WTC11 (cell line): ENCODE data around the gene DALRD3. TPM values are rescaled to one million over a fixed set of nuclear protein-coding genes. Genes with fewer than 3 reads are reported as not detected.

ENCODE experiments used
- ATF2 ChIP-seq: sonication (generic); formaldehyde crosslinking; IDR thresholded peaks from 2 replicates; pipeline ENCODE4 v1.8.1; 2022; ENCODE audit warnings: low read depth, missing genetic modification reagents, borderline replicate concordance
- CREM ChIP-seq: sonication (generic); formaldehyde crosslinking; IDR thresholded peaks from 2 replicates; pipeline ENCODE4 v1.8.1; 2022; ENCODE audit warnings: mild to moderate bottlenecking, missing genetic modification reagents, moderate library complexity
- E2F1 ChIP-seq: sonication (generic); formaldehyde crosslinking; IDR thresholded peaks from 2 replicates; pipeline ENCODE4 v1.8.0; 2022; ENCODE audit warnings: mild to moderate bottlenecking, missing genetic modification reagents
- E2F4 ChIP-seq: sonication (generic); formaldehyde crosslinking; IDR thresholded peaks from 2 replicates; pipeline ENCODE4 v1.8.1; 2022; ENCODE audit warnings: low read depth, mild to moderate bottlenecking, moderate library complexity, missing genetic modification reagents, borderline replicate concordance
- FOXK1 ChIP-seq: sonication (generic); formaldehyde crosslinking; IDR thresholded peaks from 2 replicates; pipeline ENCODE4 v1.8.0; 2022; ENCODE audit warnings: mild to moderate bottlenecking, moderate library complexity, missing genetic modification reagents
- FOXP1 ChIP-seq: sonication (generic); formaldehyde crosslinking; IDR thresholded peaks from 2 replicates; pipeline ENCODE4 v1.8.0; 2022; ENCODE audit warnings: missing genetic modification reagents, mild to moderate bottlenecking, moderate library complexity, borderline replicate concordance
- GTF2I ChIP-seq: fragments of 250-450 bp; sonication (Bioruptor Pico); conservative IDR thresholded peaks from 2 replicates; pipeline ENCODE4 v1.4.0; 2021; ENCODE audit warnings: mild to moderate bottlenecking
- KAT7 ChIP-seq: sonication (generic); formaldehyde crosslinking; IDR thresholded peaks from 2 replicates; pipeline ENCODE4 v1.8.1; 2023; ENCODE audit warnings: missing genetic modification reagents, mild to moderate bottlenecking, borderline replicate concordance
- MYBL2 ChIP-seq: sonication (generic); formaldehyde crosslinking; IDR thresholded peaks from 2 replicates; pipeline ENCODE4 v1.8.1; 2023; ENCODE audit warnings: mild to moderate bottlenecking, moderate library complexity, missing genetic modification reagents
- SMAD3 ChIP-seq: sonication (generic); formaldehyde crosslinking; IDR thresholded peaks from 2 replicates; pipeline ENCODE4 v1.8.0; 2022; ENCODE audit warnings: missing genetic modification reagents, mild to moderate bottlenecking, borderline replicate concordance
- ZBTB21 ChIP-seq: sonication (generic); formaldehyde crosslinking; IDR thresholded peaks from 2 replicates; pipeline ENCODE4 v1.8.1; 2023; ENCODE audit warnings: mild to moderate bottlenecking, missing genetic modification reagents, borderline replicate concordance
- ZNF121 ChIP-seq: sonication (generic); formaldehyde crosslinking; IDR thresholded peaks from 2 replicates; pipeline ENCODE4 v1.8.0; 2023; ENCODE audit warnings: missing genetic modification reagents
- ZNF219 ChIP-seq: sonication (generic); formaldehyde crosslinking; IDR thresholded peaks from 2 replicates; pipeline ENCODE4 v1.8.0; 2023; ENCODE audit warnings: missing genetic modification reagents, mild to moderate bottlenecking, borderline replicate concordance
- ZNF263 ChIP-seq: sonication (generic); formaldehyde crosslinking; IDR thresholded peaks from 2 replicates; pipeline ENCODE4 v1.8.1; 2022; ENCODE audit warnings: low read depth, mild to moderate bottlenecking, moderate library complexity, missing genetic modification reagents
- ZNF281 ChIP-seq: sonication (generic); formaldehyde crosslinking; IDR thresholded peaks from 2 replicates; pipeline ENCODE4 v1.8.0; 2023; ENCODE audit warnings: mild to moderate bottlenecking, missing genetic modification reagents
- ZNF416 ChIP-seq: fragments of 250-450 bp; sonication (Bioruptor Pico); IDR thresholded peaks from 2 replicates; pipeline ENCODE4 v1.9.0; 2021; ENCODE audit warnings: mild to moderate bottlenecking, inconsistent platforms
- total RNA-seq: library from RNA; stranded (reverse); gene quantifications from 3 replicates; pipeline ENCODE4 v1.2.3, GENCODE V29; 2021
- TF ChIP-seq, protein P1 (sequence below): fragments of 250-450 bp; sonication (Bioruptor Pico); IDR thresholded peaks from 2 replicates; pipeline ENCODE4 v1.8.0; 2021; ENCODE audit warnings: mild to moderate bottlenecking
- TF ChIP-seq, protein P2 (sequence below): fragments of 250-450 bp; sonication (Bioruptor Pico); IDR thresholded peaks from 2 replicates; pipeline ENCODE4 v1.9.0; 2021; ENCODE audit warnings: moderate library complexity, mild to moderate bottlenecking, inconsistent platforms, borderline replicate concordance
- TF ChIP-seq, protein P3 (sequence below): sonication (generic); formaldehyde crosslinking; IDR thresholded peaks from 2 replicates; pipeline ENCODE4 v1.8.1; 2023; ENCODE audit warnings: mild to moderate bottlenecking, missing genetic modification reagents, moderate library complexity
- TF ChIP-seq, protein P4 (sequence below): sonication (generic); formaldehyde crosslinking; conservative IDR thresholded peaks from 2 replicates; pipeline ENCODE4 v1.8.1; 2022; ENCODE audit warnings: mild to moderate bottlenecking, missing genetic modification reagents
- TF ChIP-seq, protein P5 (sequence below): fragments of 250-450 bp; sonication (Bioruptor Pico); IDR thresholded peaks from 2 replicates; pipeline ENCODE4 v1.9.0; 2021; ENCODE audit warnings: mild to moderate bottlenecking, borderline replicate concordance
- TF ChIP-seq, protein P6 (sequence below): sonication (generic); formaldehyde crosslinking; IDR thresholded peaks from 2 replicates; pipeline ENCODE4 v1.8.1; 2023; ENCODE audit warnings: mild to moderate bottlenecking, missing genetic modification reagents, moderate library complexity

Gene DALRD3
- total RNA-seq, 1 experiment from 2014 or later, result 41.4 TPM

GRCh38 chr3:49007068-49007770, 11.2 kb downstream of the DALRD3 start, which contains the start of gene WDR6 (continued):
- TF ChIP-seq FOXP1 (CRISPR knock-in tag), result peak; percentile 88; the same call in 1 of the 2 replicates
- TF ChIP-seq, protein P1, sequence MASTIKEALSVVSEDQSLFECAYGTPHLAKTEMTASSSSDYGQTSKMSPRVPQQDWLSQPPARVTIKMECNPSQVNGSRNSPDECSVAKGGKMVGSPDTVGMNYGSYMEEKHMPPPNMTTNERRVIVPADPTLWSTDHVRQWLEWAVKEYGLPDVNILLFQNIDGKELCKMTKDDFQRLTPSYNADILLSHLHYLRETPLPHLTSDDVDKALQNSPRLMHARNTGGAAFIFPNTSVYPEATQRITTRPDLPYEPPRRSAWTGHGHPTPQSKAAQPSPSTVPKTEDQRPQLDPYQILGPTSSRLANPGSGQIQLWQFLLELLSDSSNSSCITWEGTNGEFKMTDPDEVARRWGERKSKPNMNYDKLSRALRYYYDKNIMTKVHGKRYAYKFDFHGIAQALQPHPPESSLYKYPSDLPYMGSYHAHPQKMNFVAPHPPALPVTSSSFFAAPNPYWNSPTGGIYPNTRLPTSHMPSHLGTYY (CRISPR knock-in tag), result 0 out of 2 replicates have a peak, but pooled peaks have one; percentile 27
- peak; percentile 52; the same call in 1 of the 2 replicates for TF ChIP-seq ZNF281 (CRISPR knock-in tag)
- TF ChIP-seq, protein P2, sequence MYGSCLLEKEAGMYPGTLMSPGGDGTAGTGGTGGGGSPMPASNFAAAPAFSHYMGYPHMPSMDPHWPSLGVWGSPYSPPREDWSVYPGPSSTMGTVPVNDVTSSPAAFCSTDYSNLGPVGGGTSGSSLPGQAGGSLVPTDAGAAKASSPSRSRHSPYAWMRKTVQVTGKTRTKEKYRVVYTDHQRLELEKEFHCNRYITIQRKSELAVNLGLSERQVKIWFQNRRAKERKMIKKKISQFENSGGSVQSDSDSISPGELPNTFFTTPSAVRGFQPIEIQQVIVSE, result no peak
- no peak for TF ChIP-seq E2F4 (CRISPR knock-in tag)
- TF ChIP-seq, protein P3, sequence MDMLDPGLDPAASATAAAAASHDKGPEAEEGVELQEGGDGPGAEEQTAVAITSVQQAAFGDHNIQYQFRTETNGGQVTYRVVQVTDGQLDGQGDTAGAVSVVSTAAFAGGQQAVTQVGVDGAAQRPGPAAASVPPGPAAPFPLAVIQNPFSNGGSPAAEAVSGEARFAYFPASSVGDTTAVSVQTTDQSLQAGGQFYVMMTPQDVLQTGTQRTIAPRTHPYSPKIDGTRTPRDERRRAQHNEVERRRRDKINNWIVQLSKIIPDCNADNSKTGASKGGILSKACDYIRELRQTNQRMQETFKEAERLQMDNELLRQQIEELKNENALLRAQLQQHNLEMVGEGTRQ (CRISPR knock-in tag), result peak; percentile 98
- TF ChIP-seq ZNF263 (CRISPR knock-in tag), result no peak
- TF ChIP-seq, protein P4, sequence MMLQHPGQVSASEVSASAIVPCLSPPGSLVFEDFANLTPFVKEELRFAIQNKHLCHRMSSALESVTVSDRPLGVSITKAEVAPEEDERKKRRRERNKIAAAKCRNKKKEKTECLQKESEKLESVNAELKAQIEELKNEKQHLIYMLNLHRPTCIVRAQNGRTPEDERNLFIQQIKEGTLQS (CRISPR knock-in tag), result no peak
- TF ChIP-seq KAT7 (CRISPR knock-in tag), result peak; percentile 84; the same call in 1 of the 2 replicates
- peak; percentile 21; the same call in 1 of the 2 replicates for TF ChIP-seq ZBTB21 (CRISPR knock-in tag)
- TF ChIP-seq ATF2 (CRISPR knock-in tag), result no peak
- TF ChIP-seq E2F1 (CRISPR knock-in tag), result no peak
- peak; percentile 49; the same call in 1 of the 2 replicates for TF ChIP-seq MYBL2
- peak; percentile 60; the same call in 1 of the 2 replicates for TF ChIP-seq ZNF416 (CRISPR knock-in tag)
- TF ChIP-seq, protein P5, sequence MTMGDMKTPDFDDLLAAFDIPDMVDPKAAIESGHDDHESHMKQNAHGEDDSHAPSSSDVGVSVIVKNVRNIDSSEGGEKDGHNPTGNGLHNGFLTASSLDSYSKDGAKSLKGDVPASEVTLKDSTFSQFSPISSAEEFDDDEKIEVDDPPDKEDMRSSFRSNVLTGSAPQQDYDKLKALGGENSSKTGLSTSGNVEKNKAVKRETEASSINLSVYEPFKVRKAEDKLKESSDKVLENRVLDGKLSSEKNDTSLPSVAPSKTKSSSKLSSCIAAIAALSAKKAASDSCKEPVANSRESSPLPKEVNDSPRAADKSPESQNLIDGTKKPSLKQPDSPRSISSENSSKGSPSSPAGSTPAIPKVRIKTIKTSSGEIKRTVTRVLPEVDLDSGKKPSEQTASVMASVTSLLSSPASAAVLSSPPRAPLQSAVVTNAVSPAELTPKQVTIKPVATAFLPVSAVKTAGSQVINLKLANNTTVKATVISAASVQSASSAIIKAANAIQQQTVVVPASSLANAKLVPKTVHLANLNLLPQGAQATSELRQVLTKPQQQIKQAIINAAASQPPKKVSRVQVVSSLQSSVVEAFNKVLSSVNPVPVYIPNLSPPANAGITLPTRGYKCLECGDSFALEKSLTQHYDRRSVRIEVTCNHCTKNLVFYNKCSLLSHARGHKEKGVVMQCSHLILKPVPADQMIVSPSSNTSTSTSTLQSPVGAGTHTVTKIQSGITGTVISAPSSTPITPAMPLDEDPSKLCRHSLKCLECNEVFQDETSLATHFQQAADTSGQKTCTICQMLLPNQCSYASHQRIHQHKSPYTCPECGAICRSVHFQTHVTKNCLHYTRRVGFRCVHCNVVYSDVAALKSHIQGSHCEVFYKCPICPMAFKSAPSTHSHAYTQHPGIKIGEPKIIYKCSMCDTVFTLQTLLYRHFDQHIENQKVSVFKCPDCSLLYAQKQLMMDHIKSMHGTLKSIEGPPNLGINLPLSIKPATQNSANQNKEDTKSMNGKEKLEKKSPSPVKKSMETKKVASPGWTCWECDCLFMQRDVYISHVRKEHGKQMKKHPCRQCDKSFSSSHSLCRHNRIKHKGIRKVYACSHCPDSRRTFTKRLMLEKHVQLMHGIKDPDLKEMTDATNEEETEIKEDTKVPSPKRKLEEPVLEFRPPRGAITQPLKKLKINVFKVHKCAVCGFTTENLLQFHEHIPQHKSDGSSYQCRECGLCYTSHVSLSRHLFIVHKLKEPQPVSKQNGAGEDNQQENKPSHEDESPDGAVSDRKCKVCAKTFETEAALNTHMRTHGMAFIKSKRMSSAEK, result no peak
- no peak for TF ChIP-seq GTF2I
- no peak; the same call in 1 of the 2 replicates for TF ChIP-seq SMAD3 (CRISPR knock-in tag)
- TF ChIP-seq, protein P6, sequence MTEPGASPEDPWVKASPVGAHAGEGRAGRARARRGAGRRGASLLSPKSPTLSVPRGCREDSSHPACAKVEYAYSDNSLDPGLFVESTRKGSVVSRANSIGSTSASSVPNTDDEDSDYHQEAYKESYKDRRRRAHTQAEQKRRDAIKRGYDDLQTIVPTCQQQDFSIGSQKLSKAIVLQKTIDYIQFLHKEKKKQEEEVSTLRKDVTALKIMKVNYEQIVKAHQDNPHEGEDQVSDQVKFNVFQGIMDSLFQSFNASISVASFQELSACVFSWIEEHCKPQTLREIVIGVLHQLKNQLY (CRISPR knock-in tag), result no peak
- 0 out of 2 replicates have a peak, but pooled peaks have one; percentile 14 for TF ChIP-seq FOXK1
- no peak for TF ChIP-seq ZNF219
- TF ChIP-seq ZNF121 (CRISPR knock-in tag), result no peak
- peak; percentile 17; the same call in 1 of the 2 replicates for TF ChIP-seq CREM (CRISPR knock-in tag)
